SU-DHL-6 (cell line): ENCODE results near the gene RILPL1.

Source experiments
- H2AFZ ChIP-seq: fragments of 200-600 bp; sonication (generic); 2 replicates; pipeline ENCODE4 v1.6.1; 2014; ENCODE audit warnings: low read depth, mild to moderate bottlenecking, moderate library complexity, mixed read lengths, antibody characterized with exemption, low read length; ENCODE audit not compliant: severe bottlenecking
- H3F3A ChIP-seq: fragments of 200-600 bp; shearing (Covaris generic); 2 replicates; pipeline ENCODE4 v1.6.0; 2016; ENCODE audit warnings: antibody characterized with exemption, mild to moderate bottlenecking; ENCODE audit not compliant: insufficient read depth
- H3K27ac ChIP-seq: fragments of 200-600 bp; sonication (generic); 2 replicates; pipeline ENCODE4 v1.5.1; 2016; ENCODE audit warnings: low read depth, mild to moderate bottlenecking, low read length, moderate library complexity, mixed read lengths
- H3K27me3 ChIP-seq: fragments of 200-600 bp; sonication (generic), shearing (Covaris generic); 2 replicates; pipeline ENCODE4 v1.6.0; 2014; ENCODE audit warnings: mild to moderate bottlenecking, low read length
- H3K36me3 ChIP-seq: fragments of 200-600 bp; sonication (generic); 2 replicates; pipeline ENCODE4 v1.6.1; 2014; ENCODE audit warnings: mild to moderate bottlenecking, low read length, mixed read lengths
- H3K4me2 ChIP-seq: fragments of 300-600, 200-600 bp; shearing (Covaris generic), sonication (generic); 2 replicates; pipeline ENCODE4 v1.6.0; 2014; ENCODE audit warnings: low read length, low read depth, mild to moderate bottlenecking; ENCODE audit not compliant: poor library complexity, severe bottlenecking
- H3K4me3 ChIP-seq: fragments of 200-600 bp; sonication (generic); 2 replicates; pipeline ENCODE4 v1.5.1; 2014; ENCODE audit warnings: antibody characterized with exemption, low read length, mild to moderate bottlenecking, mixed read lengths; ENCODE audit not compliant: insufficient read depth, poor library complexity, severe bottlenecking
- H3K79me2 ChIP-seq: fragments of 200-600 bp; sonication (generic); 2 replicates; pipeline ENCODE4 v1.6.1; 2014; ENCODE audit warnings: mild to moderate bottlenecking, low read length, moderate library complexity; ENCODE audit not compliant: insufficient read depth
- H3K9ac ChIP-seq: fragments of 200-600 bp; sonication (generic); 2 replicates; pipeline ENCODE4 v1.7.0; 2014; ENCODE audit warnings: mild to moderate bottlenecking, low read length
- H3K9me2 ChIP-seq: fragments of 200-600 bp; sonication (generic); replicated peaks from 2 replicates; pipeline ENCODE4 v1.6.1; 2014; ENCODE audit warnings: low read length; ENCODE audit not compliant: insufficient read depth
- H3K9me3 ChIP-seq: fragments of 200-600 bp; sonication (generic); 2 replicates; pipeline ENCODE4 v1.6.1; 2014; ENCODE audit warnings: low read length, mixed read lengths; ENCODE audit not compliant: insufficient read depth
- H4K20me1 ChIP-seq: fragments of 200-600 bp; sonication (generic); 2 replicates; pipeline ENCODE4 v1.6.1; 2014; ENCODE audit warnings: low read depth, mild to moderate bottlenecking, antibody characterized with exemption, low read length, moderate library complexity, mixed read lengths
- EZH2phosphoT487 ChIP-seq: fragments of 200-600 bp; sonication (generic), shearing (Covaris generic); conservative IDR thresholded peaks from 2 replicates; pipeline ENCODE4 v1.6.1; 2018; ENCODE audit warnings: mild to moderate bottlenecking, antibody characterized with exemption, low read length, moderate library complexity, mixed read lengths
- TF ChIP-seq, protein P1 (sequence below): fragments of 200-600 bp; sonication (generic); IDR thresholded peaks from one replicate; pipeline ENCODE4 v1.5.1; 2017; ENCODE audit warnings: antibody characterized with exemption, mild to moderate bottlenecking, low read length, moderate library complexity; ENCODE audit not compliant: insufficient read depth, poor library complexity, severe bottlenecking

RILPL1 gene

DNA sequence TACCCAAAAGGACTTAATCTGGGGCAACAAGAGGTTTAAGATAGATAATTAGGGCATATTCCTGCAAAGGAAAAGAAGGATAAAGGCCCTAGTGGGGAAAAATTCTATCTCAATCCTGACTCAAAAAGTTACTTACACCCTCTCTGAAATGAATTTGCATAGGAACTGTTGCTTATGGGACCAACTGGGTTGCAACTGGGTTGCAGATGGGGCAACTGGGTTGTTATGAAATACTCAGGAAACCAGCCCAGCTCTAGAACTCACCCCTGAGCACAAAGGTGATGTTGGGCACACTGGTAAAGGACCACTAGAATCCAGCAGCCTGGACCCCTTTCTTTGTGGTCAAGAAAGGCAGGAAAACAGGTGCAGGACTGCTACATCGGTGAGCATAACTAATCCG is 17.2 kb upstream of the RILPL1 start:
- H3K4me3 ChIP-seq = no peak overlapping the region
- no peak overlapping the region for H3K9ac ChIP-seq
- no peaks in the 10 kb centered on the region for H3K27me3 ChIP-seq
- TF ChIP-seq, protein P1, sequence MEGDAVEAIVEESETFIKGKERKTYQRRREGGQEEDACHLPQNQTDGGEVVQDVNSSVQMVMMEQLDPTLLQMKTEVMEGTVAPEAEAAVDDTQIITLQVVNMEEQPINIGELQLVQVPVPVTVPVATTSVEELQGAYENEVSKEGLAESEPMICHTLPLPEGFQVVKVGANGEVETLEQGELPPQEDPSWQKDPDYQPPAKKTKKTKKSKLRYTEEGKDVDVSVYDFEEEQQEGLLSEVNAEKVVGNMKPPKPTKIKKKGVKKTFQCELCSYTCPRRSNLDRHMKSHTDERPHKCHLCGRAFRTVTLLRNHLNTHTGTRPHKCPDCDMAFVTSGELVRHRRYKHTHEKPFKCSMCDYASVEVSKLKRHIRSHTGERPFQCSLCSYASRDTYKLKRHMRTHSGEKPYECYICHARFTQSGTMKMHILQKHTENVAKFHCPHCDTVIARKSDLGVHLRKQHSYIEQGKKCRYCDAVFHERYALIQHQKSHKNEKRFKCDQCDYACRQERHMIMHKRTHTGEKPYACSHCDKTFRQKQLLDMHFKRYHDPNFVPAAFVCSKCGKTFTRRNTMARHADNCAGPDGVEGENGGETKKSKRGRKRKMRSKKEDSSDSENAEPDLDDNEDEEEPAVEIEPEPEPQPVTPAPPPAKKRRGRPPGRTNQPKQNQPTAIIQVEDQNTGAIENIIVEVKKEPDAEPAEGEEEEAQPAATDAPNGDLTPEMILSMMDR = no peak
- no peak for TF ChIP-seq EZH2phosphoT487
- no peaks in the 10 kb centered on the region for H4K20me1 ChIP-seq
- H3K36me3 ChIP-seq = no peaks in the 10 kb centered on the region
- H3K27ac ChIP-seq = no peak overlapping the region
- H3K4me2 ChIP-seq = no peak overlapping the region
- H2AFZ ChIP-seq = no peak overlapping the region
- H3K9me2 ChIP-seq = no peaks in the 10 kb centered on the region
- no peaks in the 10 kb centered on the region for H3K9me3 ChIP-seq
- no peaks in the 10 kb centered on the region for H3F3A ChIP-seq
- no peaks in the 10 kb centered on the region for H3K79me2 ChIP-seq

DNA sequence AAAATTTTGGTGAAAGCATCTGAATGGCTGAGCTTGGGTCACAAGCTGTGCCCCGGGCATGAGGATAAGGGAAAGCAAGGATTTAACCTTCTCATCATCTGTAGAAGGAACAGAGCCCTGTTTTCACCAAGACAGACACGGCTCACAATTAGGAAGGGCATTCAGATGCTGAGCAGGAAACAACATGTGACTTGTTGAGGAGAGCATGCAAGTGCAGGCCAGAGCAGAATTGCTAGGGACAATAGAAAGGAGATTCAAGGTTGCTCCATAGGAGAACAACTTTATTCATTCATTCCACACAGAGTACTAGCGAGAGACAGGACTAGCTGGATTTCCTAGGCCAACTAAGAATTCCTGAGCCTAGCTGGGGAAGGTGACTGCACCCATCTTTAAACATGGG is 14.6 kb upstream of the RILPL1 start:
- TF ChIP-seq, protein P1 = no peak
- no peak for TF ChIP-seq EZH2phosphoT487
- Histone ChIP-seq H3K9ac (no peak overlapping the region), H3K4me3 (no peak overlapping the region), H3F3A (no peaks in the 10 kb centered on the region), H3K79me2 (no peaks in the 10 kb centered on the region), H3K4me2 (no peak overlapping the region), H3K27me3 (no peaks in the 10 kb centered on the region), H2AFZ (no peak overlapping the region), H4K20me1 (no peaks in the 10 kb centered on the region), H3K36me3 (no peaks in the 10 kb centered on the region), H3K9me2 (no peaks in the 10 kb centered on the region), H3K9me3 (no peaks in the 10 kb centered on the region), H3K27ac (no peak overlapping the region)

GRCh38 chr12:123546281-123546680 is 12.8 kb upstream of the RILPL1 start:
- Histone ChIP-seq H3K4me2 (no peak overlapping the region), H3K79me2 (no peaks in the 10 kb centered on the region), H3K9me2 (no peaks in the 10 kb centered on the region)

More at GRCh38 chr12:123546281-123546680, 12.8 kb upstream of the RILPL1 start:
- Histone ChIP-seq H3K27me3 (no peaks in the 10 kb centered on the region), H3K4me3 (no peak overlapping the region), H2AFZ (no peak overlapping the region), H4K20me1 (no peaks in the 10 kb centered on the region), H3K9ac (no peak overlapping the region), H3K36me3 (no peaks in the 10 kb centered on the region), H3F3A (no peaks in the 10 kb centered on the region), H3K27ac (no peak overlapping the region), H3K9me3 (no peaks in the 10 kb centered on the region)
- no peak for TF ChIP-seq EZH2phosphoT487
- TF ChIP-seq, protein P1 = no peak
